HG03045 (cell line): ENCODE measurements around the gene DIPK2A.
A peak's percentile ranks its signal among the peaks of the same experiment; 100 is the strongest.

Experiments used
- ATAC-seq: cut with Tn5 transposase; IDR thresholded peaks from one replicate; pipeline ENCODE4 v1.9.1; 2021; ENCODE audit warnings: mild to moderate bottlenecking, moderate library complexity; ENCODE audit not compliant: unreplicated experiment

Gene DIPK2A

GRCh38 chr3:143973259-143974021 lies 1.8 kb downstream of the DIPK2A start:
- no peak for ATAC-seq

GRCh38 chr3:143974271-143975238 lies 2.9 kb downstream of the DIPK2A start:
- no peak for ATAC-seq

GRCh38 chr3:143975554-143976152 lies 4.0 kb downstream of the DIPK2A start:
- ATAC-seq: no peak

GRCh38 chr3:143977341-143978262 lies 6.0 kb downstream of the DIPK2A start:
- peak; percentile 43 for ATAC-seq

GRCh38 chr3:143978263-143978631 lies 6.6 kb downstream of the DIPK2A start:
- no peak for ATAC-seq

- ATAC-seq: no peak
These were observed 7.4 kb downstream of the DIPK2A start for GRCh38 chr3:143979041-143979440.

GRCh38 chr3:143979813-143980212 lies 8.2 kb downstream of the DIPK2A start:
- no peak for ATAC-seq

- no peak for ATAC-seq
These were observed 16.7 kb downstream of the DIPK2A start for GRCh38 chr3:143988306-143988705.

GRCh38 chr3:143989461-143989860 lies 17.8 kb downstream of the DIPK2A start:
- no peak for ATAC-seq

- no peak for ATAC-seq
These were observed 20.1 kb downstream of the DIPK2A start for GRCh38 chr3:143991713-143992112.

GRCh38 chr3:143998266-143998665 lies 26.6 kb downstream of the DIPK2A start:
- no peak for ATAC-seq

GRCh38 chr3:144003051-144003450 lies 31.4 kb downstream of the DIPK2A start:
- ATAC-seq: no peak

GRCh38 chr3:144010371-144010770 lies 38.7 kb downstream of the DIPK2A start:
- ATAC-seq: no peak

- no peak for ATAC-seq
These were observed 39.7 kb downstream of the DIPK2A start for GRCh38 chr3:144011251-144011799.

- no peak for ATAC-seq
These were observed 43.5 kb downstream of the DIPK2A start for GRCh38 chr3:144015133-144015532.

GRCh38 chr3:144018776-144019175 lies 47.2 kb downstream of the DIPK2A start:
- no peak for ATAC-seq
